OCI-LY7 (cell line): ENCODE results near the gene CCDC8.

Experiments used
- EZH2phosphoT487 ChIP-seq: fragments of 200-600 bp; sonication (generic); IDR thresholded peaks from 2 replicates; pipeline ENCODE4 v1.6.1; 2018; ENCODE audit warnings: low read depth, borderline replicate concordance, mild to moderate bottlenecking, mixed run types, antibody characterized with exemption, low read length, moderate library complexity, mixed read lengths
- TF ChIP-seq, protein P1 (sequence below): fragments of 200-600 bp; sonication (generic); conservative IDR thresholded peaks from 2 replicates; pipeline ENCODE4 v1.5.1; 2014; ENCODE audit warnings: mild to moderate bottlenecking, antibody characterized with exemption, low read length, moderate library complexity, mixed read lengths

DNA sequence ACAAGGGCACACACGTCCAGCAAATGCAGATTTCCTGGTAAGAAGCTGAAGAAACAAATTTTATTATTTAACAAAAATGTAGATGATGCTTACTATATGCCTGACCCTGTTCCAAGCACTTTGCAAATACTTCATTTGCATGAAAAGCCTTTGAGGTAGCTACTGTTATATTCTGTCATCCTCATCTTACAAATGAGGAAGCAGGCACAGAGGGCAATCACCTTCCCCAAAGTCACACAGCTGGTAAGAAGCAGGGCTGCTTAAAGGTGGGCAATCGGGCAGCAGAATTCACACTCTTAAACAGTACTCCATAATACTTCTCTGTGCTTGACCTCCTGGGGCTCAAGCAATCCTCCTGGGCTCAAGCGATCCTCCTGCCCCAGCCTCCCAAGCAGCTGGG lies 33.6 kb upstream of the CCDC8 start:
- TF ChIP-seq, protein P1, sequence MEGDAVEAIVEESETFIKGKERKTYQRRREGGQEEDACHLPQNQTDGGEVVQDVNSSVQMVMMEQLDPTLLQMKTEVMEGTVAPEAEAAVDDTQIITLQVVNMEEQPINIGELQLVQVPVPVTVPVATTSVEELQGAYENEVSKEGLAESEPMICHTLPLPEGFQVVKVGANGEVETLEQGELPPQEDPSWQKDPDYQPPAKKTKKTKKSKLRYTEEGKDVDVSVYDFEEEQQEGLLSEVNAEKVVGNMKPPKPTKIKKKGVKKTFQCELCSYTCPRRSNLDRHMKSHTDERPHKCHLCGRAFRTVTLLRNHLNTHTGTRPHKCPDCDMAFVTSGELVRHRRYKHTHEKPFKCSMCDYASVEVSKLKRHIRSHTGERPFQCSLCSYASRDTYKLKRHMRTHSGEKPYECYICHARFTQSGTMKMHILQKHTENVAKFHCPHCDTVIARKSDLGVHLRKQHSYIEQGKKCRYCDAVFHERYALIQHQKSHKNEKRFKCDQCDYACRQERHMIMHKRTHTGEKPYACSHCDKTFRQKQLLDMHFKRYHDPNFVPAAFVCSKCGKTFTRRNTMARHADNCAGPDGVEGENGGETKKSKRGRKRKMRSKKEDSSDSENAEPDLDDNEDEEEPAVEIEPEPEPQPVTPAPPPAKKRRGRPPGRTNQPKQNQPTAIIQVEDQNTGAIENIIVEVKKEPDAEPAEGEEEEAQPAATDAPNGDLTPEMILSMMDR = no peak
- TF ChIP-seq EZH2phosphoT487 = no peak
